Activated naive CD4-positive, alpha-beta T cell treated with anti-CD3 and anti-CD28 coated beads, Interleukin-2, amount 50 U/mL, for 24 hours (primary cell): ENCODE data around the gene IL37.
"Not testable (repeated sequence)": the region's sequence is repeated elsewhere in the genome, so short reads cannot be mapped to it uniquely, and the experiment has no call there.

ENCODE experiments used
- H3K27ac Mint-ChIP-seq: one replicate; pipeline ENCODE4 v1.8.0; 2021; ENCODE audit warnings: mild to moderate bottlenecking, mixed read lengths
- H3K27me3 Mint-ChIP-seq: one replicate; pipeline ENCODE4 v1.8.0; 2021; ENCODE audit warnings: mixed read lengths
- H3K36me3 Mint-ChIP-seq: one replicate; pipeline ENCODE4 v1.8.0; 2021; ENCODE audit warnings: mixed read lengths
- H3K4me1 Mint-ChIP-seq: one replicate; pipeline ENCODE4 v1.8.0; 2021; ENCODE audit warnings: mixed read lengths
- H3K4me3 Mint-ChIP-seq: one replicate; pipeline ENCODE4 v1.8.0; 2021; ENCODE audit warnings: mild to moderate bottlenecking, mixed read lengths
- H3K9me3 Mint-ChIP-seq: one replicate; pipeline ENCODE4 v1.8.0; 2021; ENCODE audit warnings: mixed read lengths

IL37 gene

GRCh38 chr2:112908559-112908958 lies 2.4 kb upstream of the IL37 start:
- not testable (repeated sequence) for H3K9me3 Mint-ChIP-seq, H3K36me3 Mint-ChIP-seq, H3K27me3 Mint-ChIP-seq, H3K4me1 Mint-ChIP-seq, H3K4me3 Mint-ChIP-seq, H3K27ac Mint-ChIP-seq

- no peaks in the 10 kb centered on the region for H3K9me3 Mint-ChIP-seq
- H3K4me3 Mint-ChIP-seq: no peak overlapping the region
- H3K27me3 Mint-ChIP-seq: no peaks in the 10 kb centered on the region
Measured at GRCh38 chr2:112910219-112910618, 746 bp upstream of the IL37 start.

GRCh38 chr2:112912403-112912802 lies 1.4 kb downstream of the IL37 start:
- H3K36me3 Mint-ChIP-seq: no peaks in the 10 kb centered on the region
- H3K27me3 Mint-ChIP-seq: no peaks in the 10 kb centered on the region
- no peak overlapping the region for H3K27ac Mint-ChIP-seq
- H3K4me3 Mint-ChIP-seq: no peak overlapping the region
- peaks cover 4% of the 10 kb centered on the region for H3K4me1 Mint-ChIP-seq
- no peaks in the 10 kb centered on the region for H3K9me3 Mint-ChIP-seq

More at GRCh38 chr2:112910219-112910618, 746 bp upstream of the IL37 start:
- Mint-ChIP-seq H3K36me3 (no peaks in the 10 kb centered on the region), H3K27ac (no peak overlapping the region), H3K4me1 (no peaks in the 10 kb centered on the region)

DNA sequence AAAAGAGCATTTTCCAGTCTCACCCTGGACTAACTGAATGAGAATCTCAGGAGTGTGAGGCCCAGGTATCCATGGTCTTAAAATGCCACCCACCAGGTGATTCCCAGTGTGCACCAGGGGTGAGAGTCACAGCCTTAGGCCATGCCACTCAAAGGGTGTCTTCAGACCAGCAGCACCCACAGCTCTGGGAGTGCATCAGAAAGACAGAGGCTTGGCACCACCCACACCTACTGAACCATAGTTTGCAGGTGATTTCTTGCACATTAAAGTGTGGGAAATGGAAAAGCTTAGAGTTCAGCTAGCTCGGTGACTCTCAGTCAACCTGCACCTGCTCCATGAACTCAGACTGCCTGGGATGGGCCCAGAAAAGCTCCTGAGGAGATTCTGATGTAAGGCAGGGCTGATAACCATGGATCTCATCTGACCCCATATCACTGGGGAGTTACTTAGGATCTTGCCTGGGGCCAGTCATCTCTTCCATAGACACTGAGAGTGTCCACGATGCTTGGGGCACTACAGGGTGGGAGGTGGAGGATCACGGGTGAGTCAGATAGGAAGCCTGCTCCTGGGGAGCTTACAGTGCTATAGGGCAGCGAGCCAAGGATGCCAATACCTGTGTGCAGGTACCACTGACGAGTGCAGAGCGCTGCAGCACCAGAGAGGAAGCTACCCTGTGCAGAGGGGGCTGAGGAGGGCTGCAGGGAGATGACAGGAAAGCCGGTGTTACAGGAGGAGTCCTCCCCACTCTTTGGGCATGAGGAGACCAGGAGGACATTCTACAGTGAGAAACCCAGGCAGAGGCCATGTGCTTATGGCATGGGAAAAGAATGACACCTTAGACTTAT lies 4.6 kb downstream of the IL37 start:
- H3K4me1 Mint-ChIP-seq: peaks cover 4% of the 10 kb centered on the region
- no peaks in the 10 kb centered on the region for H3K9me3 Mint-ChIP-seq
- no peak overlapping the region for H3K4me3 Mint-ChIP-seq

GRCh38 chr2:112916145-112916571 lies 5.2 kb downstream of the IL37 start:
- peaks cover 2% of the 10 kb centered on the region for H3K36me3 Mint-ChIP-seq
- H3K4me3 Mint-ChIP-seq: no peak overlapping the region
- H3K27ac Mint-ChIP-seq: no peak overlapping the region
- no peaks in the 10 kb centered on the region for H3K27me3 Mint-ChIP-seq
- peaks cover 4% of the 10 kb centered on the region for H3K4me1 Mint-ChIP-seq
- no peaks in the 10 kb centered on the region for H3K9me3 Mint-ChIP-seq

More for the DNA sequence above, 4.6 kb downstream of the IL37 start:
- Mint-ChIP-seq H3K27ac (no peak overlapping the region), H3K27me3 (no peaks in the 10 kb centered on the region), H3K36me3 (peaks cover 2% of the 10 kb centered on the region)

GRCh38 chr2:112916625-112917247 lies 5.8 kb downstream of the IL37 start:
- H3K36me3 Mint-ChIP-seq: peaks cover 2% of the 10 kb centered on the region
- H3K27me3 Mint-ChIP-seq: no peaks in the 10 kb centered on the region
- no peak overlapping the region for H3K4me3 Mint-ChIP-seq
- no peaks in the 10 kb centered on the region for H3K9me3 Mint-ChIP-seq
- H3K4me1 Mint-ChIP-seq: peaks cover 4% of the 10 kb centered on the region
- no peak overlapping the region for H3K27ac Mint-ChIP-seq

GRCh38 chr2:112917856-112918255 lies 6.9 kb downstream of the IL37 start:
- Mint-ChIP-seq H3K4me3 (no peak overlapping the region), H3K36me3 (peaks cover 2% of the 10 kb centered on the region), H3K9me3 (no peaks in the 10 kb centered on the region), H3K4me1 (peaks cover 4% of the 10 kb centered on the region), H3K27ac (no peak overlapping the region), H3K27me3 (no peaks in the 10 kb centered on the region)

DNA sequence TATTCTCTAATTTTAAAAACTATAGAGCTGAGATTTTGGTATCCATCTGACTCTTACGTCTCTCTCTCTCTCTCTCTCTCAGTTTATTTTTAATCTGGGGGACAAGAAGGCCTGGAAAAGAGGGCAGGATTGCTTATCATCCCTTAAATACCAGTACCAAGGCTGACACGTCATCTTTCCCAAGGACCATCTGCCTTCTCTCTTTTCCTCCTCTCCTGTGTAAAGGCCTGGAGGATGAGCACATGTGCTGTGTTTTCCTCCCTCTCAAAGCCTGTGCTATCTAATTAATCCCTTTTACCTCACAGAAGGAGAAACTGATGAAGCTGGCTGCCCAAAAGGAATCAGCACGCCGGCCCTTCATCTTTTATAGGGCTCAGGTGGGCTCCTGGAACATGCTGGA lies 7.3 kb downstream of the IL37 start:
- Mint-ChIP-seq H3K4me1 (peaks cover 4% of the 10 kb centered on the region), H3K36me3 (peaks cover 2% of the 10 kb centered on the region), H3K27ac (no peak overlapping the region), H3K9me3 (no peaks in the 10 kb centered on the region), H3K27me3 (no peaks in the 10 kb centered on the region), H3K4me3 (no peak overlapping the region)

DNA sequence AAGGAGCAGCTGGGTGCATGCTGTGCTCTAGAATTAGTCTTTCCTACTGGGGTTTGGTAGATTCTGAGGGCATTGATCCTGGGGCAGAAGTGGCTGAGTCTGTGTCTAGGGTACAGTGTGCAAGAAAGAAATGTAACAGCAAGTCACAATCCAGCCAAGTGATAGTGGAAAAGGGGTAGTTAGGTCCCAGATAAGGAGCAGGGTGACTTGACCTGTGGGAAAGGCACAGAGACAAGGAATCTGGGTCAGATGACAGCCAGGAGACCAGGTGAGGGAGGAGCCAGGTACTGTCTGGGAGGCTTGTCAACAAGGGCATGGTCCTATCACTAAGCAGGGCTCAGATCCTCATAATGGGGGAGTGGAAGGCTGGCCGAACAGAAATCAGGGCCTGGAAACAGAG lies 8.1 kb downstream of the IL37 start:
- H3K9me3 Mint-ChIP-seq: no peaks in the 10 kb centered on the region
- H3K4me1 Mint-ChIP-seq: peaks cover 4% of the 10 kb centered on the region
- H3K4me3 Mint-ChIP-seq: no peak overlapping the region
- H3K27me3 Mint-ChIP-seq: no peaks in the 10 kb centered on the region
- peaks cover 2% of the 10 kb centered on the region for H3K36me3 Mint-ChIP-seq
- H3K27ac Mint-ChIP-seq: no peak overlapping the region

GRCh38 chr2:112920923-112921532 lies 10.1 kb downstream of the IL37 start:
- Mint-ChIP-seq H3K36me3 (peaks cover 2% of the 10 kb centered on the region), H3K4me3 (no peak overlapping the region), H3K27ac (peak overlapping the region; percentile 1), H3K27me3 (no peaks in the 10 kb centered on the region), H3K4me1 (peaks cover 4% of the 10 kb centered on the region), H3K9me3 (no peaks in the 10 kb centered on the region)

GRCh38 chr2:112921982-112922381 lies 11.0 kb downstream of the IL37 start:
- Mint-ChIP-seq H3K9me3 (no peaks in the 10 kb centered on the region), H3K27ac (no peak overlapping the region), H3K4me3 (no peak overlapping the region), H3K36me3 (peaks cover 2% of the 10 kb centered on the region), H3K4me1 (no peaks in the 10 kb centered on the region), H3K27me3 (no peaks in the 10 kb centered on the region)

GRCh38 chr2:112923237-112923966 lies 12.4 kb downstream of the IL37 start:
- Mint-ChIP-seq H3K4me1 (no peaks in the 10 kb centered on the region), H3K27ac (no peak overlapping the region), H3K36me3 (peaks cover 2% of the 10 kb centered on the region), H3K9me3 (no peaks in the 10 kb centered on the region), H3K4me3 (no peak overlapping the region), H3K27me3 (no peaks in the 10 kb centered on the region)

GRCh38 chr2:112923967-112924338 lies 13.0 kb downstream of the IL37 start:
- H3K9me3 Mint-ChIP-seq: no peaks in the 10 kb centered on the region
- no peak overlapping the region for H3K4me3 Mint-ChIP-seq
- no peak overlapping the region for H3K27ac Mint-ChIP-seq
- H3K4me1 Mint-ChIP-seq: no peaks in the 10 kb centered on the region
- peaks cover 2% of the 10 kb centered on the region for H3K36me3 Mint-ChIP-seq
- no peaks in the 10 kb centered on the region for H3K27me3 Mint-ChIP-seq

- H3K4me1 Mint-ChIP-seq: no peaks in the 10 kb centered on the region
- H3K9me3 Mint-ChIP-seq: no peaks in the 10 kb centered on the region
- peaks cover 2% of the 10 kb centered on the region for H3K36me3 Mint-ChIP-seq
- no peaks in the 10 kb centered on the region for H3K27me3 Mint-ChIP-seq
- H3K4me3 Mint-ChIP-seq: no peak overlapping the region
- H3K27ac Mint-ChIP-seq: no peak overlapping the region
Measured at GRCh38 chr2:112924360-112924759, 13.4 kb downstream of the IL37 start.

GRCh38 chr2:112924821-112925220 lies 13.9 kb downstream of the IL37 start:
- H3K27ac Mint-ChIP-seq: no peak overlapping the region
- no peaks in the 10 kb centered on the region for H3K4me1 Mint-ChIP-seq
- peaks cover under 1% of the 10 kb centered on the region for H3K36me3 Mint-ChIP-seq
- H3K9me3 Mint-ChIP-seq: no peaks in the 10 kb centered on the region
- no peak overlapping the region for H3K4me3 Mint-ChIP-seq
- no peaks in the 10 kb centered on the region for H3K27me3 Mint-ChIP-seq
